Vagina (tissue), 2 donors: ENCODE measurements around the gene PLXNA3. TPM values are rescaled to one million over a fixed set of nuclear protein-coding genes. Genes with fewer than 3 reads are reported as not detected.

ENCODE experiments used
- DNase-seq, 2 donors: peaks; one replicate each; pipeline ENCODE4 v3.0.0-alpha.2; 2017; ENCODE audit errors: extremely low spot score in 2 of 2
- H3K27ac ChIP-seq: fragments of 200-600 bp; sonication (generic); one replicate; pipeline ENCODE4 v1.5.1; 2019
- H3K27me3 ChIP-seq: fragments of 200-600 bp; sonication (generic); one replicate; pipeline ENCODE4 v1.5.1; 2019
- H3K36me3 ChIP-seq, 2 donors: fragments of 200-600 bp; sonication (generic); one replicate each; pipeline ENCODE4 v1.5.1; 2017 to 2019
- H3K4me1 ChIP-seq: fragments of 200-600 bp; sonication (generic); one replicate; pipeline ENCODE4 v1.5.1; 2019
- H3K4me3 ChIP-seq, 2 donors: fragments of 200-600 bp; sonication (generic); 1 replicate in 1 of 2; 2 replicates in 1 of 2; pipeline ENCODE4 v1.5.1; 2016 to 2019
- H3K9me3 ChIP-seq: fragments of 200-600 bp; sonication (generic); one replicate; pipeline ENCODE4 v1.5.1; 2019
- CTCF ChIP-seq, 3 experiments: fragments of 450-650 bp in 2 of 3; fragments of 200-600 bp in 1 of 3; sonication (generic) in 1 of 3; IDR thresholded peaks; one replicate each; pipeline ENCODE4 v1.5.1; 2017 to 2019; ENCODE audit warnings: antibody characterized with exemption in 3 of 3, mild to moderate bottlenecking in 2 of 3, moderate library complexity in 2 of 3
- POLR2A ChIP-seq, 2 donors: fragments of 450-650 bp; IDR thresholded peaks; one replicate each; pipeline ENCODE4 v1.6.1; 2017; ENCODE audit warnings: antibody characterized with exemption in 2 of 2, mild to moderate bottlenecking in 2 of 2, moderate library complexity in 2 of 2
- POLR2AphosphoS5 ChIP-seq, 2 donors: sonication (generic); formaldehyde crosslinking; IDR thresholded peaks; one replicate each; pipeline ENCODE4 v1.9.0; 2017; ENCODE audit warnings: antibody characterized with exemption in 2 of 2, mild to moderate bottlenecking in 2 of 2, low read depth in 1 of 2; ENCODE audit not compliant: insufficient read depth in 1 of 2
- intact Hi-C: fragments of 100-400 bp; cut with DNase I; formaldehyde crosslinking; loops from one replicate; pipeline ENCODE4 v1.15.1; 2023
- total RNA-seq: library from RNA; depleted of rRNA; stranded (reverse); fragments of >200 nt; gene quantifications from one replicate; pipeline ENCODE4 v1.2.3, GENCODE V29; 2016

The PLXNA3 gene
- total RNA-seq, 1 donor from 2014 or later, result 20.1 TPM

- DNase-seq, result no peak
- H3K4me3 ChIP-seq, result no peak overlapping the region
Observed at GRCh38 chrX:154502989-154503388, 44.9 kb downstream of the PLXNA3 start.

DNA sequence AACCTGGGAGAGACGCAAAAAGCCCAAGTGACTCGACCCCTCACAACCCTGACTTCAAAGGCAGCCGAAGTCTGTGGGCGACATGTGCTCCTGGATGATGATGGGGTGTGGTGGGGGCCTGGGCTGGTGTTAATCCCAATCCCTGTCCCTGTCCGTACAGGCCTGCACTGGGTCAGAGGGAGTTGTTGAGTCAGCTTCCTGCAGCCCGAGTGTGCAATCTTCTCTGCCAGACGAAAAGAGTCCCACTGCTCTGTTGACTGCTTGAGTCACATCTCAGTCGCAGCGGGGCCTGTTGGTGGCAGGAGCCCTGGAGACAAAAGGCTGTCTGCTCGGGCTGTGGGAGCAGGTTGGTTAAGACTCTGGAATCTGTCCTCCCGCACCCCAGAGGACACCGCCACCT is 47.7 kb downstream of the PLXNA3 start:
- H3K9me3 ChIP-seq, result no peaks in the 10 kb centered on the region
- no peak for DNase-seq
- no peaks in the 10 kb centered on the region for H3K27me3 ChIP-seq
- H3K4me3 ChIP-seq, result no peak overlapping the region
- TF ChIP-seq POLR2AphosphoS5 (IDR thresholded peaks at IDR 0.05; ENCODE audit: insufficient read depth in 1 of 2, low read depth in 1 of 2), result no peak
- TF ChIP-seq POLR2A (IDR thresholded peaks at IDR 0.05), result no peak
- TF ChIP-seq CTCF (IDR thresholded peaks at IDR 0.05), result no peak
- no peak overlapping the region for H3K27ac ChIP-seq
- intact Hi-C loops, result no loop called here
- H3K36me3 ChIP-seq, result peaks cover 0 to 7% of the 10 kb centered on the region in 2 donors
- H3K4me1 ChIP-seq, result no peaks in the 10 kb centered on the region

More at GRCh38 chrX:154502989-154503388, 44.9 kb downstream of the PLXNA3 start:
- H3K27ac ChIP-seq, result no peak overlapping the region
- H3K27me3 ChIP-seq, result no peaks in the 10 kb centered on the region
- H3K36me3 ChIP-seq, result no peaks in the 10 kb centered on the region
- H3K4me1 ChIP-seq, result no peaks in the 10 kb centered on the region
- TF ChIP-seq POLR2AphosphoS5 (IDR thresholded peaks at IDR 0.05; ENCODE audit: insufficient read depth in 1 of 2, low read depth in 1 of 2), result no peak
- no peak for TF ChIP-seq POLR2A (IDR thresholded peaks at IDR 0.05)
- intact Hi-C loops, result no loop called here
- no peaks in the 10 kb centered on the region for H3K9me3 ChIP-seq

DNA sequence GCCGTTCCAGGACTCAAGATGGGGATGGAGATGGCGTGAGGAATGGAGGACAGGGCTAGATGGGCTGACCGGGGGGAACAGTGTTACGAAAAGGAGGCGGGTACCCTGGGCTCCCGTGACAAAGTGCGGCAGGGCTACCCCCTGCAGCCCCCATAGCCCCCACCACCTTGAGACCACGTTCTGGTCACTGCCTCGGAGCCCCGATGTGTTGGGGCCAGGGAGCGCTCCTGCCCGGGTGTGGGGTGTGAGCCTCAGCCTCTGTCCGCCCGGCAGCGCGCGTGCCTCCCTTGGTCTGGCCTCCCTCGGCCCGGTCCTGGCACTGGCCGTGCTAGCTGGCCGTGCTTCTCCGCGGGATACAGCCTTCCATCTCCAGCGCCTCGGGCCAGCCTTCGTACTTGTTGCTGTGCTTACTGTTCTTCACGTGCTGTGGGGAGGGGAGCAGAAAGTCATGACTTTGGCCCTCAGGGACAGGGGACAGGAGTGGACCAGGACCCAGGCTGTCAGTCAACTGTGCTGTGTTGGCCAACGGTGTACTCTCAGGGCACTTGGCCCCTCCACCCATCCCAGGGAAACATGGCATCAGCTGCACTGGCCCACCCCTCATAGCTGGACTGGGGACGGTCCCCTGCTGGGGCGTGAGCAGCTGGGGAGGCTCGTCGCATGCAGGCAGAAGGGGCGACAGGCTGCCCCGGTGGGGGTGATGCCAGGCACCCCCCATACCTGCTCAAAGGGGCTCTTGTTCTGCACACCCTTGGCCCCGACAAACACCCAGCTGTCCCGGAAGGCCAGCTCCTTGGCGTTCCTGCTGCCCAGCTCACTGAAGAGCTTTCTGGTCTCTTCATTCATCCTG is 48.6 kb downstream of the PLXNA3 start:
- intact Hi-C loops, result no loop called here
- no peak overlapping the region for H3K4me3 ChIP-seq
- no peak for DNase-seq
- no peaks in the 10 kb centered on the region for H3K9me3 ChIP-seq
- no peaks in the 10 kb centered on the region for H3K4me1 ChIP-seq
- H3K27ac ChIP-seq, result no peak overlapping the region
- H3K36me3 ChIP-seq, result peaks cover 0 to 7% of the 10 kb centered on the region in 2 donors
- TF ChIP-seq CTCF (IDR thresholded peaks at IDR 0.05), result no peak
- H3K27me3 ChIP-seq, result no peaks in the 10 kb centered on the region

GRCh38 chrX:154507673-154508383 is 49.7 kb downstream of the PLXNA3 start:
- intact Hi-C loops, result no loop called here
- Histone ChIP-seq H3K27me3 (no peaks in the 10 kb centered on the region), H3K27ac (no peak overlapping the region), H3K36me3 (peaks cover 0 to 7% of the 10 kb centered on the region in 2 donors), H3K4me1 (no peaks in the 10 kb centered on the region), H3K9me3 (no peaks in the 10 kb centered on the region), H3K4me3 (no peak overlapping the region)
- no peak for DNase-seq
- TF ChIP-seq CTCF (IDR thresholded peaks at IDR 0.05) (no peak), POLR2A (IDR thresholded peaks at IDR 0.05) (no peak), POLR2AphosphoS5 (IDR thresholded peaks at IDR 0.05; ENCODE audit: insufficient read depth in 1 of 2, low read depth in 1 of 2) (no peak)

GRCh38 chrX:154508384-154508745 is 50.3 kb downstream of the PLXNA3 start:
- H3K9me3 ChIP-seq, result no peaks in the 10 kb centered on the region
- H3K27ac ChIP-seq, result no peak overlapping the region
- DNase-seq, result no peak
- TF ChIP-seq CTCF (IDR thresholded peaks at IDR 0.05) (no peak), POLR2A (IDR thresholded peaks at IDR 0.05) (no peak), POLR2AphosphoS5 (IDR thresholded peaks at IDR 0.05; ENCODE audit: insufficient read depth in 1 of 2, low read depth in 1 of 2) (no peak)
- no peaks in the 10 kb centered on the region for H3K4me1 ChIP-seq
- H3K4me3 ChIP-seq, result no peak overlapping the region
- intact Hi-C loops, result no loop called here
- peaks cover 0 to 7% of the 10 kb centered on the region in 2 donors for H3K36me3 ChIP-seq
- no peaks in the 10 kb centered on the region for H3K27me3 ChIP-seq
